GM18907 (cell line): ENCODE measurements around the gene HPGDS.
"Not testable (repeated sequence)": the region's sequence is repeated elsewhere in the genome, so short reads cannot be mapped to it uniquely, and the experiment has no call there.

Experiments used
- ATAC-seq: cut with Tn5 transposase; IDR thresholded peaks from one replicate; pipeline ENCODE4 v1.9.1; 2021; ENCODE audit warnings: mild to moderate bottlenecking, moderate library complexity; ENCODE audit not compliant: unreplicated experiment

HPGDS gene

DNA sequence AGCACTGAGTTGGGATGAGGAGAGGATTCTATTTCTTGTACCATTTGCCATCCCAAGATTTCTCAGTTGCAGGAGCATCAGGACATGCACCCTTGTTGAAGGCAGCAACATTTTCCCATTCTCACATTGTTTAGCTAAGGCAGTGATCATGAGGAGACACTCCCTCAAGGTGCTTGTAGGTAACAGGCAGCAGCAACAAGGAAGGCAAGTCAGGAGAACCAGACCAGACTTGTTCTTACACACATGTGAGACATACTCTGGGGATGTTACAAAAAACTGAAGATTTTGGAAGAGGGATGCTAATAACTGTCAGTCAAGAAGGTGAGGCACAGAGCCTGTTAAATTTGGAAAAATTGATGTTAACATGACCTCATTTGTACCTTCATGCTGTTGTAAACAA, 15.5 kb upstream of the HPGDS start:
- no peak for ATAC-seq

- ATAC-seq, result no peak
Observed at GRCh38 chr4:94357624-94358023, 15.0 kb upstream of the HPGDS start.

DNA sequence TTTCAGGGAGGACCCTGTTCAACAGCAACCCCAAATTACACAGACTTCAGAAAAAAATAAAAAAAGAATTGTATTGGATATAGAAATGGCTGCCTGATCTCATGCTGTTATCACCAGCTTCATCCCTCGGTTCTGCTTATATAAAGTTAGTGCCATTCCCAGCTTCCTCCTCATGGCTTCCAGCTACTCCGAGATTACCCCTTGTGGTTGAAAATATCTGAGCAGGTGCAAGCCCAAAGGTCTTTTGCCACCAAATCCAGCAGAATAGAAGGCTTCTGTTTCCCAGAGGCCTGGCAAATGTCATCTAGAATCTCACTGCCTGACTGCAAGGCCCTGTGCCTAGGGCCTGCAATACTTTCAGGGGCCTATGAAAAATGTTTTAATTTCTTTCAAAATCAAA, 13.8 kb upstream of the HPGDS start:
- no peak for ATAC-seq

DNA sequence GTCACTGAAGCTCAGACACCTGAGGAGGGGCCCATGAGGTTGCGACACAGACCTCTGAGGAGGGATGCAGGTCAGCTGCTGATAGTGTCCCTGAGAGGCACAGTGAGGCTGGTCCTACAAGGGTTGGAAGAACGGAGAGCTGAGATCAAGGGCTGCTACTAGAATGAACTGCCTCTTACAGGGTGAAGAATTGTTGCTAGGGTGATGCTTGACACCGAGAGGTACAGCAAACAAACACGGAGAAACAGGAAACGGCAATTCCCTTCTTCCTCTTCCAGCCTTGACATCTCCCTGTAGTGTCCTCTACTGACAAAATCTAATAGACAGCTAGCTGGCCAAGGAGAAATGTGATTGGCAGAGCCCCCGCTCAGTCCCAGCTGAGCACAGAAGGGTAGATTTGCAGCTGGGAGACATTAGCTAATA, 11.8 kb upstream of the HPGDS start:
- ATAC-seq, result no peak

GRCh38 chr4:94352996-94353395, 10.4 kb upstream of the HPGDS start:
- ATAC-seq, result no peak

GRCh38 chr4:94352163-94352562, 9.5 kb upstream of the HPGDS start:
- no peak for ATAC-seq

- ATAC-seq, result no peak
Observed at GRCh38 chr4:94351319-94351718, 8.7 kb upstream of the HPGDS start.

- no peak for ATAC-seq
Observed at GRCh38 chr4:94350095-94350494, 7.5 kb upstream of the HPGDS start.

- ATAC-seq, result no peak
Observed at GRCh38 chr4:94349193-94349592, 6.6 kb upstream of the HPGDS start.

- ATAC-seq, result no peak
Observed at GRCh38 chr4:94348666-94349065, 6.0 kb upstream of the HPGDS start.

- no peak for ATAC-seq
Observed at GRCh38 chr4:94346541-94346940, 3.9 kb upstream of the HPGDS start.

- ATAC-seq, result no peak
Observed at GRCh38 chr4:94345969-94346368, 3.3 kb upstream of the HPGDS start.

- ATAC-seq, result no peak
Observed at GRCh38 chr4:94345266-94345665, 2.6 kb upstream of the HPGDS start.

GRCh38 chr4:94344457-94344856, 1.8 kb upstream of the HPGDS start:
- ATAC-seq, result no peak

GRCh38 chr4:94341481-94342370, 910 bp downstream of the HPGDS start:
- ATAC-seq, result no peak

GRCh38 chr4:94339779-94340178, 2.9 kb downstream of the HPGDS start:
- ATAC-seq, result no peak

DNA sequence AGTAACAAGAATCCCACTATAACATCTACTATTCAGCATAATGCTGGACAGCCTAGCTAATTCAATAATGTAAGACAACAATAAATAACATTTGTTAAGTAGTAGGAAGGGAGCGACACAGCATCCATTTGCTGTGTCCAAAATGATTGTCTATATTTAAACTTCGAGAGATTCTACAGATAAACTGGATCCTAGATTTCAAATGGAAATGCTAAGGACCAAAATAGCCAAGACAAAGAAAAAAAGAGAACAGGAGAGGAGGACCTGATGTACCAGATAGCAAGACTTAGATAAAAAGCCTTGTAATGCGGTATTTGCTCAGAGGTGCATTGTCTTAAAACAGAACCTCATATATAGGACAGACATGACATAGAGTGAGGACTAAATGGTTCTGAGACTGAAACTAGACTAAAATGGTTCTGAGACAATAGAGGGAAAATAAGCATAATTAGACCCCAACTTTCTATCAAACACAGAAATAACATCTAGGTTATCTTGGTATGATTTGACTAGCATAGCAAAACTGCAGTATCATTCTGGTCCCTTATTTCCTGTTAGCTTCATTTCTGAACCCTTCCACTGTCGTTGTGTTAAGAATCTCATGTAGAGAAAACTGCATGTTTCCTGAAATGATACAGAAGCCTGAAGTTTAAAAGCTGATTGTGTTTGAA, 3.8 kb downstream of the HPGDS start:
- peak; percentile 74 for ATAC-seq

DNA sequence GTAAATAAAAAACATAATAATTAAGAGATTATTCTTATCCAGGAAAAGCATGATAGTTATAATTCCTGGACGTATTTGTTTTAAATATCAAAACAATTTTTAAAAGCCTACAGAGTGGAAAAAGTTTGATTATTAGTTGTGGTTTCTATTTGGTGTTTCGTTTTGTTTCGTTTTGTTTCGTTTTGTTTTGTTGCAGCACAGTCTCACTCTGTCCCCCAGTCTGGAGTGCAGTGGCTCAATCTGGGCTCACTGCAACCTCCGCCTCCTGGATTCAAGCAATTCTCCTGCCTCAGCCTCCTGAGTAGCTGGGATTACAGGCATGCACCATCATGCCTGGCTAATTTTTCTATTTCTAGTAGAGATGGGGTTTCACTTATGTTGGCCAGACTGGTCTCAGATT, 5.8 kb downstream of the HPGDS start:
- ATAC-seq, result not testable (repeated sequence)

GRCh38 chr4:94336303-94336702, 6.3 kb downstream of the HPGDS start:
- ATAC-seq, result no peak

- ATAC-seq, result no peak
Observed at GRCh38 chr4:94334962-94335361, 7.7 kb downstream of the HPGDS start.

GRCh38 chr4:94334476-94334875, 8.2 kb downstream of the HPGDS start:
- no peak for ATAC-seq

- no peak for ATAC-seq
Observed at GRCh38 chr4:94333866-94334265, 8.8 kb downstream of the HPGDS start.
